Airway epithelial cell (primary cell): ENCODE results near the gene C14orf93. TPM values are rescaled to one million over a fixed set of nuclear protein-coding genes. Genes with fewer than 3 reads are reported as not detected.

Experiments used
- total RNA-seq: library from RNA; depleted of rRNA; stranded (reverse); fragments of >200 nt; gene quantifications from 2 replicates; pipeline ENCODE4 v1.2.3, GENCODE V29; 2015

Gene C14orf93
- 8.9 and 12.2 TPM in 2 replicates for total RNA-seq

GRCh38 chr14:23009939-23010726 is at the start of gene C14orf93:
C14orf93 (minus strand) TSS chr14:23010143; CDS start chr14:22999023, 11,120 bp downstream.

GRCh38 chr14:23056956-23057756 is 47.2 kb upstream of the C14orf93 start, which contains the start of gene CDH24:
CDH24 (minus strand) TSS chr14:23057520; CDS start chr14:23055733, 1,787 bp downstream.

GRCh38 chr14:23042162-23042965 is 32.4 kb upstream of the C14orf93 start, which contains the start of gene PSMB11:
PSMB11 (plus strand) TSS chr14:23042212; CDS start chr14:23042226, 14 bp downstream.

GRCh38 chr14:23034498-23035302 is 24.8 kb upstream of the C14orf93 start, which contains the start of gene PSMB5:
PSMB5 (minus strand) TSS chr14:23034900; CDS start chr14:23034881, 19 bp downstream.

DNA sequence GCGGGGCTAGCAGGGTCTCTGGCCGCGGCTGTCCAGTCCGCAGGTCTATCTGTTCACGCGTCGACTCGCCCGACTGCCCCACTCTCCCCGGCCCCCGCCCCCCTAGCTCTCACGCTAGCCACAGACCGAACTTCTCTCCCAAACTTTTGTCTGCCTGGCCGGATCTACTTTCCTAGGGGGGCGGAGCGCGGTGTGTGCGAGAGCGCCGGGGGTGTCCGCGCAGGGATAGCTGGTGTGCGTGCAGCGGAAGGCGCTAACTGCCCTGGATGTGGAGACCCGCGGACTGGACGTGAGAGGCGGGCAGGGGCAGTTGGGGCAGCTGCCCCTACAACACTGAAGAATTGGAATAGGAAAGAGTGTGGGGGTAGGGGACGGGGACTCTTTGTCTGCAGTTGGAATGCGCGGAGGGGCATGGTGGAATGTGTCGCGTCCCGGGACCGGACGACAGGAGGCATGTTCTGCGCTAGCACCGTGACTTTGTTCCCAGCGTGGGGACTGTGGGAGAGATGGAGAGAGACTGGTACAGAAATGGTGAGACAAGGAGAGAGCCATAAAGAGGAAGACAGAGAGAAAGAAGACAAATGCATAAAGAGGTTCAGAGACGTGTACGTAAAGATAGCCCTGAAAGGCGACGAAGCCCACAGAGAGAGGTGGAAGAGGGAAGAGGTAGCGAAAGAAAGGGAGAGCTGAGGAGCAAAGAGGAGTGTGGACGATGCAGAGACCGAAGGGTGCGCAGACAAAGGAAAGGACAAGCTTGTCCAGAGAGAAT is 27.3 kb downstream of the C14orf93 start, which contains the start of gene AJUBA:
Gene AJUBA (minus strand): TSS at position 75 of the 769 bp plus-strand sequence. CDS start 285 bp downstream, outside the sequence.

Other genes with a start within 250 kb of the C14orf93 start
- 67.5 and 105 TPM in 2 replicates for gene OXA1L, start 243.5 kb downstream of the C14orf93 start, total RNA-seq
- 1.3 TPM in 1 of 2 replicates, not detected in the other for gene SLC7A7, start 194.7 kb downstream of the C14orf93 start, total RNA-seq
- 96.8 and 169 TPM in 2 replicates for gene MRPL52, start 180.3 kb downstream of the C14orf93 start, total RNA-seq
- 187 and 214 TPM in 2 replicates for gene MMP14, start 173.6 kb downstream of the C14orf93 start, total RNA-seq
- gene LRP10, start 138.4 kb downstream of the C14orf93 start, total RNA-seq = 88.7 and 93.0 TPM in 2 replicates
- gene REM2, start 126.9 kb downstream of the C14orf93 start, total RNA-seq = 0.21 and 0.28 TPM in 2 replicates
- 49.5 and 57.9 TPM in 2 replicates for gene RBM23, start 91.0 kb downstream of the C14orf93 start, total RNA-seq
- gene PRMT5, start 80.8 kb downstream of the C14orf93 start, total RNA-seq = 63.0 and 97.8 TPM in 2 replicates
- gene HAUS4, start 53.1 kb downstream of the C14orf93 start, total RNA-seq = 48.7 and 66.1 TPM in 2 replicates
- gene AJUBA, start 27.6 kb downstream of the C14orf93 start, total RNA-seq = 117 and 141 TPM in 2 replicates
- gene PSMB5, start 24.8 kb upstream of the C14orf93 start, total RNA-seq = 344 and 395 TPM in 2 replicates
- gene PSMB11, start 32.1 kb upstream of the C14orf93 start, total RNA-seq = not detected in 2 replicates
- gene CDH24, start 47.4 kb upstream of the C14orf93 start, total RNA-seq = 7.3 and 9.8 TPM in 2 replicates
- 60.9 and 67.5 TPM in 2 replicates for gene ACIN1, start 85.0 kb upstream of the C14orf93 start, total RNA-seq
- 31.6 and 42.5 TPM in 2 replicates for gene C14orf119, start 85.4 kb upstream of the C14orf93 start, total RNA-seq
- not detected in 2 replicates for gene CIROP, start 94.8 kb upstream of the C14orf93 start, total RNA-seq
- not detected in 2 replicates for gene CEBPE, start 109.1 kb upstream of the C14orf93 start, total RNA-seq
- 12.0 and 19.0 TPM in 2 replicates for gene SLC7A8, start 173.5 kb upstream of the C14orf93 start, total RNA-seq
- gene RNF212B, start 227.8 kb upstream of the C14orf93 start, total RNA-seq = not detected in 2 replicates